Endodermal cell (in vitro differentiated cells): ENCODE data around the gene RPN2. TPM values are rescaled to one million over a fixed set of nuclear protein-coding genes. Genes with fewer than 3 reads are reported as not detected.

ENCODE experiments used
- DNase-seq: peaks from one replicate; pipeline ENCODE4 v3.0.0-alpha.2; 2017
- H3K27ac ChIP-seq: 2 replicates; pipeline ENCODE4 v1.5.1; 2013; ENCODE audit warnings: mild to moderate bottlenecking, low read depth, low read length, moderate library complexity
- H3K27me3 ChIP-seq: 2 replicates; pipeline ENCODE4 v1.6.1; 2013; ENCODE audit warnings: mild to moderate bottlenecking, low read length, moderate library complexity; ENCODE audit not compliant: insufficient read depth, control insufficient read depth, poor library complexity, severe bottlenecking
- H3K36me3 ChIP-seq: 2 replicates; pipeline ENCODE4 v1.7.0; 2013; ENCODE audit warnings: mild to moderate bottlenecking, low read length, moderate library complexity; ENCODE audit not compliant: control insufficient read depth, insufficient read depth
- H3K4me1 ChIP-seq: one replicate; pipeline ENCODE4 v1.7.0; 2013; ENCODE audit warnings: low read length; ENCODE audit not compliant: control insufficient read depth, insufficient read depth
- H3K4me3 ChIP-seq: 2 replicates; pipeline ENCODE4 v1.5.1; 2013; ENCODE audit warnings: mild to moderate bottlenecking, low read length, moderate library complexity
- H3K9ac ChIP-seq: 2 replicates; pipeline ENCODE4 v1.6.1; 2013; ENCODE audit warnings: mild to moderate bottlenecking, low read length, moderate library complexity; ENCODE audit not compliant: poor library complexity, severe bottlenecking; ENCODE audit errors: extremely low read depth
- H3K9me3 ChIP-seq: 2 replicates; pipeline ENCODE4 v1.6.1; 2013; ENCODE audit warnings: mild to moderate bottlenecking, low read length, moderate library complexity; ENCODE audit not compliant: control insufficient read depth
- H3K27ac Mint-ChIP-seq: 2 replicates; pipeline ENCODE4 v1.8.0; 2020; ENCODE audit warnings: mixed read lengths
- H3K27me3 Mint-ChIP-seq: 2 replicates; pipeline ENCODE4 v1.8.0; 2021; ENCODE audit warnings: mild to moderate bottlenecking, mixed read lengths; ENCODE audit not compliant: insufficient read depth
- H3K36me3 Mint-ChIP-seq: 2 replicates; pipeline ENCODE4 v1.8.0; 2020; ENCODE audit warnings: low read depth, mixed read lengths
- H3K4me1 Mint-ChIP-seq: 2 replicates; pipeline ENCODE4 v1.8.0; 2020; ENCODE audit warnings: mixed read lengths
- H3K4me3 Mint-ChIP-seq: 2 replicates; pipeline ENCODE4 v1.8.0; 2020; ENCODE audit warnings: mild to moderate bottlenecking, moderate library complexity, mixed read lengths
- H3K9me3 Mint-ChIP-seq: 2 replicates; pipeline ENCODE4 v1.8.0; 2020; ENCODE audit warnings: mild to moderate bottlenecking, mixed read lengths
- CTCF ChIP-seq: fragments of 200-600 bp; sonication (generic); conservative IDR thresholded peaks from 2 replicates; pipeline ENCODE4 v1.5.0; 2021; ENCODE audit warnings: antibody characterized with exemption, mild to moderate bottlenecking
- WGBS, 2 experiments: methylation state at CpG; one replicate each; pipeline versions ENCODE4 v1.1.5 to v1.1.7; 2013; ENCODE audit warnings: missing lambda C conversion rate in 2 of 2, mixed read lengths in 1 of 2; ENCODE audit not compliant: insufficient coverage in 1 of 2, insufficient read length in 1 of 2; 5-methylcytosine and 5-hydroxymethylcytosine counted together
- total RNA-seq, 2 donors: library from RNA; stranded (reverse); fragmentation: NEBNext Ultra II Directional in 1 of 2; extraction: Animal tissue kit (Norgen Biotek cat#: 25700) in 1 of 2; gene quantifications; 2 replicates in 1 of 2; 3 replicates in 1 of 2; pipeline ENCODE4 v1.2.1, GENCODE V29; 2021

Gene RPN2
- total RNA-seq, 2 donors from 2014 or later = 230 to 242 TPM

- H3K9ac ChIP-seq = no peak overlapping the region
- Mint-ChIP-seq H3K36me3 (peaks cover 25% of the 10 kb centered on the region), H3K4me1 (peaks cover 28% of the 10 kb centered on the region), H3K27ac (no peak overlapping the region), H3K9me3 (peaks cover 2% of the 10 kb centered on the region), H3K4me3 (no peak overlapping the region), H3K27me3 (no peaks in the 10 kb centered on the region)
- 95 to 100% methylated on average over 1 to 5 of the region's 5 CpGs for WGBS, 2 experiments
- no peaks in the 10 kb centered on the region for H3K27me3 ChIP-seq
- peaks cover 29% of the 10 kb centered on the region for H3K36me3 ChIP-seq
- H3K4me3 ChIP-seq = no peak overlapping the region
- H3K9me3 ChIP-seq = no peaks in the 10 kb centered on the region
- DNase-seq = no peak
- TF ChIP-seq CTCF = no peak
- H3K27ac ChIP-seq = peak overlapping the region; percentile 93
- peaks cover 12% of the 10 kb centered on the region for H3K4me1 ChIP-seq
Observed at GRCh38 chr20:37246736-37247135, 67.6 kb downstream of the RPN2 start.

- no peak for DNase-seq
- TF ChIP-seq CTCF = no peak
- no peak overlapping the region for H3K27ac Mint-ChIP-seq
- H3K4me3 ChIP-seq = no peak overlapping the region
- H3K4me3 Mint-ChIP-seq = no peak overlapping the region
- H3K27me3 Mint-ChIP-seq = no peaks in the 10 kb centered on the region
- peaks cover 17% of the 10 kb centered on the region for H3K36me3 Mint-ChIP-seq
- peaks cover 19% of the 10 kb centered on the region for H3K4me1 ChIP-seq
- WGBS, 2 experiments = 100% methylated on average over 1 of the region's 1 CpG
- peaks cover 21% of the 10 kb centered on the region for H3K36me3 ChIP-seq
- H3K27me3 ChIP-seq = no peaks in the 10 kb centered on the region
- H3K9ac ChIP-seq = no peak overlapping the region
- H3K4me1 Mint-ChIP-seq = peaks cover 33% of the 10 kb centered on the region
- H3K9me3 Mint-ChIP-seq = peaks cover 2% of the 10 kb centered on the region
- no peak overlapping the region for H3K27ac ChIP-seq
- no peaks in the 10 kb centered on the region for H3K9me3 ChIP-seq
Observed at GRCh38 chr20:37247547-37247946, 68.4 kb downstream of the RPN2 start.

GRCh38 chr20:37249304-37249703 lies 70.2 kb downstream of the RPN2 start:
- H3K4me3 Mint-ChIP-seq = no peak overlapping the region
- WGBS, 2 experiments = 83 to 97% methylated on average over 1 to 2 of the region's 2 CpGs
- H3K4me3 ChIP-seq = no peak overlapping the region
- H3K4me1 ChIP-seq = peaks cover 19% of the 10 kb centered on the region
- H3K27ac Mint-ChIP-seq = no peak overlapping the region
- TF ChIP-seq CTCF = no peak
- no peaks in the 10 kb centered on the region for H3K9me3 ChIP-seq
- no peaks in the 10 kb centered on the region for H3K27me3 ChIP-seq
- peaks cover 6% of the 10 kb centered on the region for H3K9me3 Mint-ChIP-seq
- peaks cover 7% of the 10 kb centered on the region for H3K36me3 ChIP-seq
- no peak overlapping the region for H3K27ac ChIP-seq
- H3K9ac ChIP-seq = no peak overlapping the region
- peaks cover 32% of the 10 kb centered on the region for H3K4me1 Mint-ChIP-seq
- H3K36me3 Mint-ChIP-seq = no peaks in the 10 kb centered on the region
- H3K27me3 Mint-ChIP-seq = no peaks in the 10 kb centered on the region
- DNase-seq = no peak
